Stimulated activated CD8-positive, alpha-beta memory T cell treated with anti-CD3 and anti-CD28 coated beads, Interleukin-12 subunit alpha, Interleukin-12 subunit beta, amount 100 ng/mL, for 24 hours (primary cell): ENCODE data around the gene WDR36.
A peak's percentile ranks its signal among the peaks of the same experiment; 100 is the strongest.

Experiments used
- DNase-seq: peaks from one replicate; pipeline ENCODE4 v3.0.0-alpha.2; 2020; ENCODE audit errors: extremely low read depth

WDR36 gene

GRCh38 chr5:111092062-111092853, at the start of gene WDR36:
Gene WDR36, plus strand, starts transcription at chr5:111092348. Its CDS starts 109 bp downstream, at chr5:111092457.
- peak; percentile 68 for DNase-seq

GRCh38 chr5:111043712-111044506, 48.2 kb upstream of the WDR36 start:
- no peak for DNase-seq

GRCh38 chr5:111058064-111058463, 34.1 kb upstream of the WDR36 start:
- DNase-seq, result no peak

GRCh38 chr5:111060169-111060568, 32.0 kb upstream of the WDR36 start:
- DNase-seq, result no peak

GRCh38 chr5:111061618-111062017, 30.5 kb upstream of the WDR36 start:
- DNase-seq, result no peak

GRCh38 chr5:111063709-111064322, 28.3 kb upstream of the WDR36 start:
- no peak for DNase-seq

GRCh38 chr5:111066261-111066938, 25.7 kb upstream of the WDR36 start:
- DNase-seq, result no peak

- no peak for DNase-seq
These were observed 23.9 kb upstream of the WDR36 start for GRCh38 chr5:111068213-111068612.

GRCh38 chr5:111069839-111070238, 22.3 kb upstream of the WDR36 start:
- no peak for DNase-seq

GRCh38 chr5:111070272-111071134, 21.6 kb upstream of the WDR36 start:
- no peak for DNase-seq

- no peak for DNase-seq
These were observed 20.7 kb upstream of the WDR36 start, which contains the start of gene TSLP for GRCh38 chr5:111071413-111071812. Gene TSLP, plus strand, starts transcription at chr5:111071713. Its CDS starts 178 bp downstream, at chr5:111071891.

GRCh38 chr5:111072949-111073682, 19.0 kb upstream of the WDR36 start:
- no peak for DNase-seq

GRCh38 chr5:111074244-111074643, 17.9 kb upstream of the WDR36 start:
- no peak for DNase-seq

- no peak for DNase-seq
These were observed 16.6 kb upstream of the WDR36 start for GRCh38 chr5:111075520-111075919.

- no peak for DNase-seq
These were observed 16.1 kb upstream of the WDR36 start for GRCh38 chr5:111076091-111076490.

- DNase-seq, result no peak
These were observed 14.5 kb upstream of the WDR36 start for GRCh38 chr5:111077678-111078077.

GRCh38 chr5:111079846-111080245, 12.3 kb upstream of the WDR36 start:
- no peak for DNase-seq

- no peak for DNase-seq
These were observed 8.8 kb upstream of the WDR36 start for GRCh38 chr5:111083323-111083722.

- no peak for DNase-seq
These were observed 3.8 kb downstream of the WDR36 start for GRCh38 chr5:111095982-111096381.
